HG03521 (cell line): ENCODE results near the gene CNPY1.
"Not testable (repeated sequence)": the region's sequence is repeated elsewhere in the genome, so short reads cannot be mapped to it uniquely, and the experiment has no call there.

Experiments used
- ATAC-seq: cut with Tn5 transposase; IDR thresholded peaks from one replicate; pipeline ENCODE4 v1.9.1; 2021; ENCODE audit warnings: mild to moderate bottlenecking, moderate library complexity; ENCODE audit not compliant: unreplicated experiment

The CNPY1 gene

DNA sequence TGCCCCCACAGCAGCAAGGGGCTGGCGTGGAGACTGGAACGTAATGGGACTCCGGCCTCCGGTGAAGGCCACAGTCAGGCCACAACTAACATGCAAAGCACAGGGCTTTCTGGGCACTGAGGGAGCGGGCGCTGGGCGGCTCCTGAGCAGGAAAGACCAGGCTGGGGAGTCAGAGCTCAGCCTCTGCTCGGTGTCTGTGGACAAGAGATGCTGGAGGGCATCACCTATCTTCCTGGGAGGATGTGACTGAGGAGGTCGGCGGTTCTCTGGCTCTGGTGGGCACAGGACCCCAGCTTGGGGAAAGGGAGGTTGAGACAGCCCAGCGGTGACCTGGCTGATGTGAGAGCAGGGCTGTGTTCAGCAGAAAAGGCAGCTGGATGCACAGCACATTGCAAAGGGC is 11.7 kb downstream of the CNPY1 start:
- ATAC-seq, result no peak

- ATAC-seq, result peak; percentile 57
Observed at GRCh38 chr7:155533827-155534690, 12.3 kb downstream of the CNPY1 start.

GRCh38 chr7:155533120-155533826 is 13.1 kb downstream of the CNPY1 start:
- no peak for ATAC-seq

- ATAC-seq, result no peak
Observed at GRCh38 chr7:155532792-155533119, 13.6 kb downstream of the CNPY1 start.

DNA sequence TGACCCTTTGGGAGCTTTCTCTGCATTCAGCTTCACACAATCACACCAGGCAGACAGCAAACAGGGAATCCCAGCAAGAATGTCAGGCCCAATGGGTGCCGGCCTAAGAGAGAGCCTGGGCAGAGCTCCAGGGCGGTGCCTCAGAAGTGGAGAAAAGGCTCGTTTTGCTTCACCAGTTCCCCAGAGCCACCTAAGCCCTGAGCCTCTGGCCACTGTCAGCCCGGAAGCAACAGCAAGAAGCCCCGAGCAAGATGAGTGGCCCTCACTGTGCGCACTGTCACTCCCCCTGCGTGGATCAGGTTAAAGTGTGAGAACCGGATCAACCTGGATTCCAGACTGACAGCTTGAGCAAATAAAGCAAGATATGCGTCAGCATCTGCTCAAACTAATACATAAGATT is 14.7 kb downstream of the CNPY1 start:
- ATAC-seq, result no peak

GRCh38 chr7:155530601-155531000 is 15.8 kb downstream of the CNPY1 start:
- ATAC-seq, result no peak

GRCh38 chr7:155529845-155530244 is 16.5 kb downstream of the CNPY1 start:
- ATAC-seq, result no peak

DNA sequence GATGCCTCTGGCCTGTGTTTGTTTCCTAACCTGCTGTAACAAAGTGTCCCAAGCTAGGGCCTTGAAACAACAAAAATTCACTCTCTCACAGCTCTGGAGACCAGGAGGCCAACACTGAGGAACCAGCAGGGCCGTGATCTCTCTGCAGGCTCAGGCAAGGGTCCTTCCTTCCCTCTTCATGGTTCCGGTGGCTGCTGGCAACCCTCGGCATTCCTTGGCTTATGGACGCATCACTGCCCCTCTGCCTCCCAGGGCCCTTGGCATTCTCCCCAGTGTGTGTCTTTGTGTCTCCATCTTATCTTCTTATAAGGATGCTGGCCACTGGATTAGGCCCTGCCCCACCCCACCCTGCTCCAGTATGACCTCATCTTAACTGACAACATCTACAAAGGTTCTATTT is 17.0 kb downstream of the CNPY1 start:
- ATAC-seq, result no peak

DNA sequence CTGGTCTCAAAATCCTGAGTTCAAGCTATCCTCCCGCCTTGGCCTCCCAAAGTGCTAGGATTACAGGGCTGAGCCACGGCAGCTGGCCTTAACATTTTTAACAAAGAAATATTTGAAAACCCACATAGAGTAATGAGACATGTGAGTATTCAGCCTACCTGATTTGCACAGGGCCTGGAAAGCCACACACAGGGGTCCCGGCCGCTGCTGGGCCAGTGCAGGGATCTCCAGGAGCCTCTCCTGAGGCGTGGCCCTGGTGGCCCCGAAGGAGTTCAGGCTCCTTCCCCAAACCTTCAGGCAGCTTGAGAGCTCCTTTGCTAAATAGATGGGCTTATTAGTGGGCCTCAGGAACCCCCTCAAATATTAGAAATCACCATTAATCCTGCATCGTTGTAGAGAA is 18.7 kb downstream of the CNPY1 start:
- no peak for ATAC-seq

GRCh38 chr7:155526225-155526624 is 20.1 kb downstream of the CNPY1 start:
- no peak for ATAC-seq

- ATAC-seq, result no peak
Observed at GRCh38 chr7:155524018-155524556, 22.3 kb downstream of the CNPY1 start.

DNA sequence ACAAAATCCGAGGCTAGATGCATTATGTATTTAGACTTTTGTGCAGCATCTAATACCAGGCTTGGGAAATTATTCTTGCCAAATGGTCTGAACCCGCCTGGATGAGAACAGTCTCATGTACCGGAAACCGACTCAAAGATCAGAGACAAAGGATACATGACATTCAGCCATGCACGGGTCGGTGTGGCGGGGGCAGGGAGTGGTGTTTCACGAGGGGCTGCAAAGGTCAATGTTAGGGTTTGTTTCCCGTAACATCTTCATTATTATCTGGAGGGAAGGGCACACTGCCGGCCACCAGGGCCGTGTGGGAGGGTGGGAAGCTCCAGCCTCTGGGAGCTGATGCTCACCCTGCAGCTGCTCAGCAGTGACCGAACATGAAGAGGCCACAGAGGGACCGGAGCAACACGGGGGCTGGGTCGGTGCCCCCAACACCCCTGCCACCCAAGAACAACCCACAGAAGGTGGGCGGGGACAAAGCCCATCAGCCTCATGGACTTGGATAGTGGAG is 23.1 kb downstream of the CNPY1 start:
- ATAC-seq, result no peak

DNA sequence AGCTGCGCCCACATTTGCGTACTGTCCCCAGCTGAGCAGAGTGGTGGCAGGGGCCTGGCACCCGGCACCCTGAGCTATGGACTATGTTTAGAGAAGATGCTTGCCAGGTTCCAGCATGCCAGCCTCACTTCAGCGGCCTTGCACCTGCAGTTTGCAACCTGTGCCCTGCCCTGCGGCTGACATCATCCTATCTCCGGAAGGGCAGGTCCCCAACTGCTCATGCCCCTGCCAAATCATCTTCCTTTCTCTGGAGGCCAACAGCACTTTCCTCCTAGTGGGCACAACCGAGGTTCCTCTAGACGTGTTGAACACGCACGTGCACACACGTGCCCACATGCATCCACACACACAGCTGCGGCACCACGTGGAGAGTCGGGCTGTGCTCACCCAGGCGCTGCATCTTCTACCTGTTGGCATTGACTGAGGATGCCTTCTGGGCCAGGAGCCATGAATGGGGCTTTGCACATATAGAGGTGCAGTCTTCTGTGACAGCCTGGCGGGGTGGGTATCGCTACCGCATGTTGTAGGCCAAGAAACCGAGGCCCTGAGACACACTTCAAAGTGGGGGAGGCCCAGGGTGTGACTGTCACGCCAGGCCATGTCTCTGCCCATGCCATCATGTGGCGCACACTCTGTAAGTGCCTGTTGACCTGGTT is 24.5 kb downstream of the CNPY1 start:
- ATAC-seq, result no peak

DNA sequence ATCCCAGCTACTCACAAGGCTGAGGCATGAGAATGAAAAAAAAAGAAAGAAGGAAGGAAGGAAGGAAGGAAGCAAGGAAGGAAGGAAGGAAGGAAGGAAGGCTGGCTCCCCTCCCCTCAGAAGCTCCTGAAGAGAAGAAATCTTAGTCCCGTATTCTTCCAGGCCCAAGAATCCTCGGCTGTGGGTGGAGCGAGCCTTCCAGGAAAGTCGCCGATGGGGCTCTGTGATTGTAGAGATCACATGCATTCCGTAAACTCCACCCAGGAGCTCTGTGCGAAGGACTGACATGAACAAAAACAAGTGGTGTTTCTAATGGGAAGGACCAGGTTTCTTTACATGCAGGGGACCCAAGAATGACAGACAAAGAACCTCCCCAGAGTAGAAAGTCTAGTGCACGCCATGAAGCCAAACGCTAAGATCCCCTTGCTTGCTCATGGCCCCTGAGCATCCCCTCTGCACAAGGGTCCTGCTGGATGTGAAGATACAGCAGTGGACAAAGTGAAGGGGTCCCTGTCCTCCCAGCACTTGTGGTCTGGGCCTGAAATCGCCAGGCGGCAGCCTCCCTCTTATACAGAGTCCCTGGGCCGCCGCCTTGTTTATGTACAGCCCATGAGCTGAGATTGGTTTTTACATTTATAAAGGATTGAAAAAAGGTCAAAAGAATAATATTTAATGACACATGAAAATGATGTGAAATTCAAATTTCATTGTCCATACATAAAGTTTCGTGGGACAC is 25.2 kb downstream of the CNPY1 start:
- ATAC-seq, result no peak

- ATAC-seq, result no peak
Observed at GRCh38 chr7:155520114-155520513, 26.2 kb downstream of the CNPY1 start.

DNA sequence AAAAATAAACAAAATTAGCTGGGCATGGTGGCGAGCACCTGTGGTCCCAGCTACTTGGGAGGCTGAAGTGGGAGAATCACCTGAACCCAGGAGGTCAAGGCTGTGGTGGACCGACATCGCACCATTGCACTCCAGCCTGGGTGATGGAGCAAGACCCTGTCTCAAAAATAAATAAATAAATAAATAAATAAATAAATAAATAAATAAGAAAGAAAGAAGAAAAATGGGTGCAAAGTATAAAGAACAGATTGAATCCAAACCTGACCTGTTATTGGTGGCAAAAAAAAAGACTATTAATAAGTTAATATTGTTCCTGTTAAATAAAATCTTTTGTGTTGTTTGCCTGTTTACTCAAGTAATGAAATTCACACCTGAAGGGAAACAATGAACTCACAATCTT is 27.0 kb downstream of the CNPY1 start:
- not testable (repeated sequence) for ATAC-seq

DNA sequence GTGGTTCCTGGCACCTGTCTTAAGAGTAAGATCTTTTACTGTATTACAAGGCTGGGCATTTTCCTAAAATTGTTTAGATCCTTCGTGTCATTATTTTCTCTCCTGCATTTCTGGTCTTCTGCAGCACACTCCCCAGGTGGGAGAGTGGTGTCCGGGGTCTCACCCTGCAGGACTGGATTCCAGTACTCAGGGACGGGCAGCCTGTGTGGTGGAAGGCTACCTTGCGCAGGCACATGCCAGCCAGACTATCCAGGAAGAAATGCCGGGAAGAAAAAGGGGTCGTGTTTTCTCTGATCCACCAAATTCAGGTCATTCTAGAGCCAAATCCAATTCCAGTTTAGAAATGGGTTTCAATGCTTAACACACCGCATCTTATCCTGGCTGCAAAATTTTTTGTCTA is 27.7 kb downstream of the CNPY1 start:
- ATAC-seq, result no peak

GRCh38 chr7:155517969-155518368 is 28.4 kb downstream of the CNPY1 start:
- no peak for ATAC-seq

GRCh38 chr7:155517452-155517851 is 28.9 kb downstream of the CNPY1 start:
- ATAC-seq, result no peak

GRCh38 chr7:155516466-155516865 is 29.9 kb downstream of the CNPY1 start:
- no peak for ATAC-seq

- no peak for ATAC-seq
Observed at GRCh38 chr7:155515318-155515717, 31.0 kb downstream of the CNPY1 start.
